ENCODE results near the gene RTN4. TPM values are rescaled to one million over a fixed set of nuclear protein-coding genes. Genes with fewer than 3 reads are reported as not detected.
A peak's percentile ranks its signal among the peaks of the same experiment; 100 is the strongest.

RTN4 gene
- total RNA-seq, 1 donor, result 355 TPM

- H3K4me1 ChIP-seq (ENCODE audit: insufficient read depth, low read length), result peaks cover 33% of the 10 kb centered on the region
- H4K20me1 ChIP-seq (ENCODE audit: insufficient read depth, low read length), result peaks cover 76% of the 10 kb centered on the region
- H3K9me3 ChIP-seq (ENCODE audit: low read depth, low read length), result no peaks in the 10 kb centered on the region
- H3K4me2 ChIP-seq (ENCODE audit: insufficient read depth, low read length), result no peak overlapping the region
- DNase-seq (ENCODE audit: insufficient read length, low spot score, missing footprints), result no peak
- H2AFZ ChIP-seq (ENCODE audit: low read length), result no peak overlapping the region
- H3K79me2 ChIP-seq (ENCODE audit: insufficient read depth, low read length), result peaks cover 100% of the 10 kb centered on the region
- peaks cover 3% of the 10 kb centered on the region for H3K36me3 ChIP-seq (ENCODE audit: insufficient read depth, low read length)
- no peak overlapping the region for H3K4me3 ChIP-seq (ENCODE audit: insufficient read depth, low read length)
- H3K27me3 ChIP-seq (ENCODE audit: insufficient read depth, low read length), result no peaks in the 10 kb centered on the region
- TF ChIP-seq CTCF (IDR thresholded peaks at IDR 0.05; ENCODE audit: extremely low read depth, low read depth, low read length), result no peak
- H3K27ac ChIP-seq (ENCODE audit: low read depth, low read length), result no peak overlapping the region
Observed at GRCh38 chr2:55017428-55017827, 32.8 kb downstream of the RTN4 start.

DNA sequence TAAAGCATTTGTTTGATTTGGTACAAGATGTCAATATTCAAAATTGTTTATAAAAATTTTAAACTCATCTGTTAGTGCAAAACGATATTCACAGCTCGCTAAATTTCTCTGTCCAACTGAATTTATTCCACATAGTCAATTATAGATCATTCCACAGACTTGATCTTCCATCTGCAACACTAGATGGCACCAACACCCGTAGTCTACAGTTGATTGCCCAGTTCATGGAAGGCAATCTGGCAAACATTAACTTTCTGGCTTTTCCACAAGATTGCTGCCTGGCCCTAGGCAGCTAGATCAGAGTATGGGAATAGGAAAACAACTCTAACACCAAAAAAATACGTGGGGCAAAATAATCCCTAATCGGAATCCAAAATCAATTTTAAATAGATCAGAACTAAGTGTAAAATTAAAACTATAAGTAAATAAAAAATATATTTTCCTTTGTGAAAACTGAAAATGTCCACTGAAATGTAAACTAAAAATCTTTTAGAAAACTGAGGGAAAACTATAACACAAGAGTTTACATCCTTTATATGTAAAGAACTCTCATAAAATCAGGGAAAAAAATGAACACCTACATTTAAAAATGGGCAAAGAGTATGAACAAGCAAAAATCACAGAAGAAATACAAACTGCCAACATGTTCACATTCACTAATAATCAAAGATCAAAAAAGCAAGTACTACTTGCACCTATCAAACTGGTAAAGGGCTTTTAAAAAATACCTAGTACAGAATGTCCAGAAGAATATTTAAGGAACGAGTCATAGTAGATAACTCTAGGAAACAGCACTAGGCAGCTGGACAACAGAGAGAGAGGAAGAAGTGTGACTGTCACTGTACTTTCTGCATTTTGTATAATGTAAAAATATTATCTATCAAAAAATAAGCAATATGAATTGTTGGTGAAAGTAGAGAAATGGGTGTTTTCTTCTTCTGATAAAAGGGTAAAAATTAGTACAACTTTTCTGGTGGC lies 35.0 kb downstream of the RTN4 start:
- DNase-seq (ENCODE audit: insufficient read length, low spot score, missing footprints), result peak; percentile 63
- no peak overlapping the region for H3K27ac ChIP-seq (ENCODE audit: low read depth, low read length)
- H3K27me3 ChIP-seq (ENCODE audit: insufficient read depth, low read length), result no peaks in the 10 kb centered on the region
- TF ChIP-seq CTCF (IDR thresholded peaks at IDR 0.05; ENCODE audit: extremely low read depth, low read depth, low read length), result peak; percentile 74
- peaks cover 100% of the 10 kb centered on the region for H3K79me2 ChIP-seq (ENCODE audit: insufficient read depth, low read length)
- H3K4me3 ChIP-seq (ENCODE audit: insufficient read depth, low read length), result no peak overlapping the region
- H3K4me1 ChIP-seq (ENCODE audit: insufficient read depth, low read length), result peaks cover 55% of the 10 kb centered on the region
- H3K9me3 ChIP-seq (ENCODE audit: low read depth, low read length), result no peaks in the 10 kb centered on the region
- H3K36me3 ChIP-seq (ENCODE audit: insufficient read depth, low read length), result peaks cover 3% of the 10 kb centered on the region
- H2AFZ ChIP-seq (ENCODE audit: low read length), result no peak overlapping the region
- peaks cover 72% of the 10 kb centered on the region for H4K20me1 ChIP-seq (ENCODE audit: insufficient read depth, low read length)
- H3K4me2 ChIP-seq (ENCODE audit: insufficient read depth, low read length), result peak overlapping the region; percentile 11

GRCh38 chr2:55013936-55014335 lies 36.3 kb downstream of the RTN4 start:
- peaks cover 3% of the 10 kb centered on the region for H3K36me3 ChIP-seq (ENCODE audit: insufficient read depth, low read length)
- DNase-seq (ENCODE audit: insufficient read length, low spot score, missing footprints), result no peak
- no peak overlapping the region for H3K27ac ChIP-seq (ENCODE audit: low read depth, low read length)
- TF ChIP-seq CTCF (IDR thresholded peaks at IDR 0.05; ENCODE audit: extremely low read depth, low read depth, low read length), result peak; percentile 31
- H2AFZ ChIP-seq (ENCODE audit: low read length), result no peak overlapping the region
- H4K20me1 ChIP-seq (ENCODE audit: insufficient read depth, low read length), result peaks cover 70% of the 10 kb centered on the region
- H3K4me2 ChIP-seq (ENCODE audit: insufficient read depth, low read length), result peak overlapping the region; percentile 11
- H3K79me2 ChIP-seq (ENCODE audit: insufficient read depth, low read length), result peaks cover 100% of the 10 kb centered on the region
- H3K4me1 ChIP-seq (ENCODE audit: insufficient read depth, low read length), result peaks cover 66% of the 10 kb centered on the region
- no peak overlapping the region for H3K4me3 ChIP-seq (ENCODE audit: insufficient read depth, low read length)
- no peaks in the 10 kb centered on the region for H3K27me3 ChIP-seq (ENCODE audit: insufficient read depth, low read length)
- no peaks in the 10 kb centered on the region for H3K9me3 ChIP-seq (ENCODE audit: low read depth, low read length)

All from osteoblast (primary cell).